ENCODE measurements around the gene PTPRN2. TPM values are rescaled to one million over a fixed set of nuclear protein-coding genes. Genes with fewer than 3 reads are reported as not detected.
"Not testable (repeated sequence)": the region's sequence is repeated elsewhere in the genome, so short reads cannot be mapped to it uniquely, and the experiment has no call there.

PTPRN2 gene
- polyA plus RNA-seq, 2 donors, result 0.37 to 0.40 TPM

GRCh38 chr7:157564517-157565177 is 1023.0 kb downstream of the PTPRN2 start:
- Histone ChIP-seq H3K4me3 (ENCODE audit: low read depth in 1 of 2, low read length in 2 of 2) (no peak overlapping the region), H3K27ac (ENCODE audit: low read depth in 2 of 2, low read length in 1 of 2) (no peak overlapping the region), H3K9me3 (ENCODE audit: control insufficient read depth in 2 of 2, insufficient read depth in 1 of 2, low read depth in 1 of 2, low read length in 1 of 2) (peaks cover 0 to 3% of the 10 kb centered on the region in 2 donors), H3K27me3 (ENCODE audit: control insufficient read depth in 1 of 2, insufficient read depth in 2 of 2, low read length in 2 of 2) (no peaks in the 10 kb centered on the region), H3K36me3 (ENCODE audit: control insufficient read depth in 2 of 2, insufficient read depth in 2 of 2, low read length in 1 of 2) (no peaks in the 10 kb centered on the region), H3K4me1 (ENCODE audit: control insufficient read depth in 2 of 2, insufficient read depth in 2 of 2, low read length in 1 of 2) (peaks cover 3 to 6% of the 10 kb centered on the region in 2 donors)
- 92 to 94% methylated on average over 18 of the region's 18 CpGs for WGBS, 2 donors

GRCh38 chr7:157563467-157564135 is 1024.0 kb downstream of the PTPRN2 start:
- 79 to 85% methylated on average over 12 to 20 of the region's 20 CpGs for WGBS, 2 donors
- not testable (repeated sequence) for H3K27ac ChIP-seq (ENCODE audit: low read depth in 2 of 2, low read length in 1 of 2); H3K4me3 ChIP-seq (ENCODE audit: low read depth in 1 of 2, low read length in 2 of 2)

GRCh38 chr7:157562522-157563398 is 1024.9 kb downstream of the PTPRN2 start:
- H3K27ac ChIP-seq (ENCODE audit: low read depth in 2 of 2, low read length in 1 of 2); H3K27me3 ChIP-seq (ENCODE audit: control insufficient read depth in 1 of 2, insufficient read depth in 2 of 2, low read length in 2 of 2); H3K4me1 ChIP-seq (ENCODE audit: control insufficient read depth in 2 of 2, insufficient read depth in 2 of 2, low read length in 1 of 2); H3K4me3 ChIP-seq (ENCODE audit: low read depth in 1 of 2, low read length in 2 of 2); H3K36me3 ChIP-seq (ENCODE audit: control insufficient read depth in 2 of 2, insufficient read depth in 2 of 2, low read length in 1 of 2); H3K9me3 ChIP-seq (ENCODE audit: control insufficient read depth in 2 of 2, insufficient read depth in 1 of 2, low read depth in 1 of 2, low read length in 1 of 2): not testable (repeated sequence)
- 95 to 96% methylated on average over 40 to 43 of the region's 44 CpGs for WGBS, 2 donors

More at GRCh38 chr7:157563467-157564135, 1024.0 kb downstream of the PTPRN2 start:
- not testable (repeated sequence) for H3K27me3 ChIP-seq (ENCODE audit: control insufficient read depth in 1 of 2, insufficient read depth in 2 of 2, low read length in 2 of 2); H3K9me3 ChIP-seq (ENCODE audit: control insufficient read depth in 2 of 2, insufficient read depth in 1 of 2, low read depth in 1 of 2, low read length in 1 of 2); H3K4me1 ChIP-seq (ENCODE audit: control insufficient read depth in 2 of 2, insufficient read depth in 2 of 2, low read length in 1 of 2); H3K36me3 ChIP-seq (ENCODE audit: control insufficient read depth in 2 of 2, insufficient read depth in 2 of 2, low read length in 1 of 2)

- Histone ChIP-seq H3K27ac (ENCODE audit: low read depth in 2 of 2, low read length in 1 of 2) (no peak overlapping the region), H3K4me1 (ENCODE audit: control insufficient read depth in 2 of 2, insufficient read depth in 2 of 2, low read length in 1 of 2) (no peaks in the 10 kb centered on the region), H3K9me3 (ENCODE audit: control insufficient read depth in 2 of 2, insufficient read depth in 1 of 2, low read depth in 1 of 2, low read length in 1 of 2) (no peaks in the 10 kb centered on the region), H3K27me3 (ENCODE audit: control insufficient read depth in 1 of 2, insufficient read depth in 2 of 2, low read length in 2 of 2) (no peaks in the 10 kb centered on the region), H3K36me3 (ENCODE audit: control insufficient read depth in 2 of 2, insufficient read depth in 2 of 2, low read length in 1 of 2) (no peaks in the 10 kb centered on the region), H3K4me3 (ENCODE audit: low read depth in 1 of 2, low read length in 2 of 2) (no peak overlapping the region)
- 92 to 94% methylated on average over 13 of the region's 13 CpGs for WGBS, 2 donors
Measured at GRCh38 chr7:157561816-157562410, 1025.7 kb downstream of the PTPRN2 start.

- Histone ChIP-seq H3K4me3 (ENCODE audit: low read depth in 1 of 2, low read length in 2 of 2) (no peak overlapping the region), H3K27me3 (ENCODE audit: control insufficient read depth in 1 of 2, insufficient read depth in 2 of 2, low read length in 2 of 2) (no peaks in the 10 kb centered on the region), H3K36me3 (ENCODE audit: control insufficient read depth in 2 of 2, insufficient read depth in 2 of 2, low read length in 1 of 2) (no peaks in the 10 kb centered on the region), H3K4me1 (ENCODE audit: control insufficient read depth in 2 of 2, insufficient read depth in 2 of 2, low read length in 1 of 2) (no peaks in the 10 kb centered on the region), H3K27ac (ENCODE audit: low read depth in 2 of 2, low read length in 1 of 2) (no peak overlapping the region), H3K9me3 (ENCODE audit: control insufficient read depth in 2 of 2, insufficient read depth in 1 of 2, low read depth in 1 of 2, low read length in 1 of 2) (no peaks in the 10 kb centered on the region)
- 86 to 89% methylated on average over 3 of the region's 3 CpGs for WGBS, 2 donors
Measured at GRCh38 chr7:157561523-157561785, 1026.2 kb downstream of the PTPRN2 start.

- no peaks in the 10 kb centered on the region for H3K27me3 ChIP-seq (ENCODE audit: control insufficient read depth in 1 of 2, insufficient read depth in 2 of 2, low read length in 2 of 2)
- WGBS, 2 donors, result 90 to 93% methylated on average over 29 of the region's 29 CpGs
- H3K36me3 ChIP-seq (ENCODE audit: control insufficient read depth in 2 of 2, insufficient read depth in 2 of 2, low read length in 1 of 2), result no peaks in the 10 kb centered on the region
- no peaks in the 10 kb centered on the region for H3K4me1 ChIP-seq (ENCODE audit: control insufficient read depth in 2 of 2, insufficient read depth in 2 of 2, low read length in 1 of 2)
- H3K4me3 ChIP-seq (ENCODE audit: low read depth in 1 of 2, low read length in 2 of 2), result no peak overlapping the region
- no peak overlapping the region for H3K27ac ChIP-seq (ENCODE audit: low read depth in 2 of 2, low read length in 1 of 2)
- no peaks in the 10 kb centered on the region for H3K9me3 ChIP-seq (ENCODE audit: control insufficient read depth in 2 of 2, insufficient read depth in 1 of 2, low read depth in 1 of 2, low read length in 1 of 2)
Measured at GRCh38 chr7:157560710-157561522, 1026.7 kb downstream of the PTPRN2 start.

GRCh38 chr7:157560258-157560654 is 1027.4 kb downstream of the PTPRN2 start:
- Histone ChIP-seq H3K4me3 (ENCODE audit: low read depth in 1 of 2, low read length in 2 of 2) (no peak overlapping the region), H3K9me3 (ENCODE audit: control insufficient read depth in 2 of 2, insufficient read depth in 1 of 2, low read depth in 1 of 2, low read length in 1 of 2) (no peaks in the 10 kb centered on the region), H3K27ac (ENCODE audit: low read depth in 2 of 2, low read length in 1 of 2) (no peak overlapping the region), H3K36me3 (ENCODE audit: control insufficient read depth in 2 of 2, insufficient read depth in 2 of 2, low read length in 1 of 2) (no peaks in the 10 kb centered on the region), H3K27me3 (ENCODE audit: control insufficient read depth in 1 of 2, insufficient read depth in 2 of 2, low read length in 2 of 2) (no peaks in the 10 kb centered on the region), H3K4me1 (ENCODE audit: control insufficient read depth in 2 of 2, insufficient read depth in 2 of 2, low read length in 1 of 2) (no peaks in the 10 kb centered on the region)
- 91% methylated on average over 20 of the region's 20 CpGs for WGBS, 2 donors

GRCh38 chr7:157559596-157560257 is 1027.9 kb downstream of the PTPRN2 start:
- no peaks in the 10 kb centered on the region for H3K4me1 ChIP-seq (ENCODE audit: control insufficient read depth in 2 of 2, insufficient read depth in 2 of 2, low read length in 1 of 2)
- no peak overlapping the region for H3K27ac ChIP-seq (ENCODE audit: low read depth in 2 of 2, low read length in 1 of 2)
- H3K9me3 ChIP-seq (ENCODE audit: control insufficient read depth in 2 of 2, insufficient read depth in 1 of 2, low read depth in 1 of 2, low read length in 1 of 2), result no peaks in the 10 kb centered on the region
- no peaks in the 10 kb centered on the region for H3K36me3 ChIP-seq (ENCODE audit: control insufficient read depth in 2 of 2, insufficient read depth in 2 of 2, low read length in 1 of 2)
- WGBS, 2 donors, result 87% methylated on average over 20 of the region's 20 CpGs
- no peaks in the 10 kb centered on the region for H3K27me3 ChIP-seq (ENCODE audit: control insufficient read depth in 1 of 2, insufficient read depth in 2 of 2, low read length in 2 of 2)
- H3K4me3 ChIP-seq (ENCODE audit: low read depth in 1 of 2, low read length in 2 of 2), result no peak overlapping the region
